Heart left ventricle (tissue), 16 donors: Measurements from ENCODE around the gene MKRN2OS. TPM values are rescaled to one million over a fixed set of nuclear protein-coding genes. Genes with fewer than 3 reads are reported as not detected.

ENCODE experiments used
- ATAC-seq, 4 donors: fragments of 200-7000 bp; cut with Tn5 transposase; one replicate each; pipeline ENCODE4 v1.9.1; 2020 to 2022; ENCODE audit warnings: moderate library complexity in 4 of 4, mild to moderate bottlenecking in 3 of 4, moderate number of reproducible peaks in 1 of 4
- DNase-seq, 5 donors: peaks; one replicate each; pipeline ENCODE4 v3.0.0-alpha.2; 2020
- H3K27ac ChIP-seq, 12 donors: fragments of 200-600 bp; sonication (generic) in 4 of 12; one replicate each; pipeline versions ENCODE4 v1.5.0 to v1.8.0; 2016 to 2022; ENCODE audit warnings: mild to moderate bottlenecking in 2 of 12
- H3K27me3 ChIP-seq, 9 donors: fragments of 200-600 bp; sonication (generic) in 2 of 9; one replicate each; pipeline versions ENCODE4 v1.5.1 to v1.8.0; 2016 to 2022; ENCODE audit warnings: mild to moderate bottlenecking in 3 of 9
- H3K36me3 ChIP-seq, 9 donors: fragments of 200-600 bp; sonication (generic) in 2 of 9; one replicate each; pipeline versions ENCODE4 v1.5.0 to v1.8.0; 2018 to 2022; ENCODE audit warnings: mild to moderate bottlenecking in 2 of 9
- H3K4me1 ChIP-seq, 12 donors: fragments of 200-600 bp; sonication (generic) in 4 of 12; one replicate each; pipeline versions ENCODE4 v1.5.0 to v1.8.0; 2016 to 2022; ENCODE audit warnings: mild to moderate bottlenecking in 3 of 12
- H3K4me3 ChIP-seq, 12 donors: fragments of 200-600 bp; sonication (generic) in 4 of 12; one replicate each; pipeline versions ENCODE4 v1.5.0 to v1.8.0; 2017 to 2022; ENCODE audit warnings: mild to moderate bottlenecking in 9 of 12, moderate library complexity in 4 of 12
- H3K9me3 ChIP-seq, 12 donors: fragments of 200-600 bp; sonication (generic) in 4 of 12; one replicate each; pipeline versions ENCODE4 v1.5.0 to v1.8.0; 2016 to 2022; ENCODE audit warnings: mild to moderate bottlenecking in 1 of 12
- CTCF ChIP-seq, 12 donors: fragments of 200-600 bp; sonication (generic) in 4 of 12; IDR thresholded peaks; one replicate each; pipeline versions ENCODE4 v1.5.0 to v1.8.0; 2018 to 2022; ENCODE audit warnings: antibody characterized with exemption in 12 of 12, mild to moderate bottlenecking in 5 of 12
- POLR2A ChIP-seq, 2 donors: fragments of 450-650 bp; IDR thresholded peaks; one replicate each; pipeline ENCODE4 v1.6.1; 2017; ENCODE audit warnings: antibody characterized with exemption in 2 of 2, mild to moderate bottlenecking in 2 of 2, moderate library complexity in 2 of 2
- WGBS, 4 donors: extraction: QIAGEN DNeasy Blood & Tissue Kit in 2 of 4; methylation state at CpG; one replicate each; pipeline versions ENCODE4 v1.1.5 to v1.1.7; 2013 to 2018; 5-methylcytosine and 5-hydroxymethylcytosine counted together
- intact Hi-C, 10 donors: fragments of 100-400 bp; cut with DNase I; formaldehyde crosslinking; loops; one replicate each; pipeline versions ENCODE4 v1.11.1 to v1.14.2; 2022
- polyA plus RNA-seq, 2 donors: library from polyadenylated mRNA; stranded (reverse); fragments of 200-250 nt; gene quantifications; one replicate each; pipeline ENCODE4 v1.2.3, GENCODE V29; 2013
- total RNA-seq, 9 donors: library from RNA; depleted of rRNA in 2 of 9; stranded (reverse); fragments of >200 nt in 2 of 9; fragmentation: NEBNext Ultra II Directional in 3 of 9; extraction: Animal tissue kit (Norgen Biotek cat#: 25700) in 3 of 9; gene quantifications; one replicate each; pipeline versions ENCODE4 v1.1.0 to v1.2.4, GENCODE V29; 2016 to 2023
- donor health status: ischemic (EF 13 %, LVEDD 7.1; RV severe dilation, severe dysfunction).
- donor health status: healthy with polysubstance abuse.
- donor health status: DM: no; HTN: yes; CAD: no.
- donor health status: DM: no; HTN: no; CAD: no.
- donor health status: ischemic (EF 25% LVEDD 6.9; RV normal size, moderate dysfunction).
- donor health status: ischemic (EF 25% LVEDD 5.7; RV mildly dilated, moderate dysfunction).
- donor health status: healthy.
- donor health status: DM: yes; HTN: yes; CAD: no.
- donor health status: ischemic (EF 35%, LVEDD 5.7; RV mildly dilated, moderate dysfunction).
- donor health status: nonischemic (EF 11% LVEDD 7.7; RV severe dilation, severe dysfunction).
- donor health status: DM: yes; HTN: yes; CAD: no.
- donor health status: PGD.
- donor health status: ischemic (EF 29% LVEDD 5.4; RV normal size, mild dysfunction).
- donor health status: nonischemic (EF 23%, LVEDD 6.1; RV moderate dilation, normal function).

MKRN2OS gene
- total and polyA plus RNA-seq, 11 donors, result 0.42 to 11.4 (median 1.1) TPM; not detected in 4

DNA sequence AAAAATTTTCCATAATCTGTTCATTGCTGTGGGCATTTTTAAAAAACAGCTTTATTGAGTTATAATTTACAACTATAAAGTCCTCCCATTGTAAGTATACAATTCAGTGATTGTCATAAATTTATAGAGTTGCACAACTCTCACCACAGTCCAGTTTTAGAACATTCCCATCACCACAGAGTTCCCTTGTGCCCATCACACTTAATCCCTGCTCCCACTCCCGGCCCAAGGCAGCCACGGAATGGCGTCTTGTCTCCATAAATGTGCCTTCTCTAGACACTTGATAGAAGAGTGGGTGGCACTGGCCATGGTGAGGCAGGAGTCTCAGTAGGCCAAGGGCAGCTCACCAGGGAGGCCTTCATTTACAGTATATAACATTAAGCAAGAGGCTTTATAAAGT, 54.8 kb downstream of the MKRN2OS start:
- WGBS, 4 donors, result 87 to 94% (median 93%) methylated on average over 3 of the region's 3 CpGs
- H3K36me3 ChIP-seq, result peaks cover 0 to 57% (median 42%) of the 10 kb centered on the region in 9 donors
- H3K4me3 ChIP-seq, result no peak overlapping the region

GRCh38 chr3:12489832-12490231, 55.5 kb downstream of the MKRN2OS start:
- Histone ChIP-seq H3K27ac (no peak overlapping the region), H3K4me1 (peaks cover 0 to 19% (median 9%) of the 10 kb centered on the region in 12 donors), H3K4me3 (no peak overlapping the region), H3K27me3 (no peaks in the 10 kb centered on the region), H3K9me3 (no peaks in the 10 kb centered on the region), H3K36me3 (peaks cover 0 to 51% (median 36%) of the 10 kb centered on the region in 9 donors)
- TF ChIP-seq POLR2A (IDR thresholded peaks at IDR 0.05), result no peak
- no peak for TF ChIP-seq CTCF (IDR thresholded peaks at IDR 0.05)
- no peak for DNase-seq
- no peak for ATAC-seq
- WGBS, 4 donors, result 67 to 74% (median 72%) methylated on average over 4 of the region's 4 CpGs
- intact Hi-C loops, result loop anchor here in 2 of 10 donors (10.0 kb wide), 2 partner anchors 175 to 315 kb away; partner anchors contain the start of gene RAF1 (in 1 of the 2)

More for the DNA sequence above, 54.8 kb downstream of the MKRN2OS start:
- no peaks in the 10 kb centered on the region for H3K27me3 ChIP-seq
- peaks cover 0 to 12% (median 2%) of the 10 kb centered on the region in 12 donors for H3K4me1 ChIP-seq
- DNase-seq (no peak), ATAC-seq (no peak)
- TF ChIP-seq POLR2A (IDR thresholded peaks at IDR 0.05), result no peak
- no peaks in the 10 kb centered on the region for H3K9me3 ChIP-seq
- H3K27ac ChIP-seq, result no peak overlapping the region
- intact Hi-C loops, result loop anchor here in 1 of 10 donors (10.0 kb wide), 1 partner anchor 314 kb away; no protein-coding TSS in a partner anchor

Other genes with a start within 250 kb of the MKRN2OS start
- gene TSEN2, start 61.0 kb downstream of the MKRN2OS start, total RNA-seq, result 10 to 100 TPM; 14.3 to 21.6 (median 18.4) TPM
- 10 to 100 TPM; 17.6 to 22.3 TPM for gene TSEN2, start 61.0 kb downstream of the MKRN2OS start, polyA plus RNA-seq
- 10 to 100 TPM; 27.6 to 42.2 (median 32.9) TPM for gene MKRN2, start 11.6 kb upstream of the MKRN2OS start, total RNA-seq
- gene MKRN2, start 11.6 kb upstream of the MKRN2OS start, polyA plus RNA-seq, result 10 to 100 TPM; 23.2 to 33.9 TPM
- gene RAF1, start 118.6 kb upstream of the MKRN2OS start, total RNA-seq, result 100 to 1,000 TPM in 8 of 9 donors, 10 to 100 TPM in 1; 99.2 to 197 (median 135) TPM
- gene RAF1, start 118.6 kb upstream of the MKRN2OS start, polyA plus RNA-seq, result 100 to 1,000 TPM in 1 of 2 donors, 10 to 100 TPM in 1; 62.7 to 159 TPM
- gene TMEM40, start 213.8 kb upstream of the MKRN2OS start, total RNA-seq, result 1 to 10 TPM in 7 of 9 donors, under 1 TPM in 1, not detected in 1; 0.95 to 4.2 (median 2.9) TPM
- gene TMEM40, start 213.8 kb upstream of the MKRN2OS start, polyA plus RNA-seq, result 10 to 100 TPM in 1 of 2 donors, under 1 TPM in 1; 0.82 to 10.5 TPM